Embryonic facial prominence (tissue), 1 donor: ENCODE results near the gene EIF2AK2.

Source experiments
- DNase-seq: peaks from one replicate; pipeline ENCODE4 v3.0.0-alpha.2; 2016; ENCODE audit errors: extremely low spot score

EIF2AK2 gene

GRCh38 chr2:37102588-37102987, 54.2 kb downstream of the EIF2AK2 start:
- DNase-seq = no peak

DNA sequence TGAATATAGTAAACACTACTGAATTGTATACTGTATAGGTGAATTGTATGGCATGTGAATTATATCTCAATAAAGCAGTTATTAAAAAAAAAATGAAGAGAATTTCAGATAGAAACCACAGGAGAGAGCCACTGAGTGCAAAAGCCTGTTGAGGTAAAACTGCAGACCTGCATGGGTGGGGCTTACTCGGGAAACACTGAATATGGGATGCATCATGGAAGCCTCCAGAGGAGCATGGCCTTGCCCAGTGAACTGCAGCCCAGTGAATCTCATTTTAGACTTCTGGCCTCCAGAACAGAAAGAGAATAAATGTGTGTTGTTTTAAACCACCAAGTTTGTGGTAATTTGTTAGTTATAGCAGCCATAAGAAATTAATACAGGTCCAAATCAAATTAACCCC, 56.7 kb downstream of the EIF2AK2 start:
- no peak for DNase-seq

DNA sequence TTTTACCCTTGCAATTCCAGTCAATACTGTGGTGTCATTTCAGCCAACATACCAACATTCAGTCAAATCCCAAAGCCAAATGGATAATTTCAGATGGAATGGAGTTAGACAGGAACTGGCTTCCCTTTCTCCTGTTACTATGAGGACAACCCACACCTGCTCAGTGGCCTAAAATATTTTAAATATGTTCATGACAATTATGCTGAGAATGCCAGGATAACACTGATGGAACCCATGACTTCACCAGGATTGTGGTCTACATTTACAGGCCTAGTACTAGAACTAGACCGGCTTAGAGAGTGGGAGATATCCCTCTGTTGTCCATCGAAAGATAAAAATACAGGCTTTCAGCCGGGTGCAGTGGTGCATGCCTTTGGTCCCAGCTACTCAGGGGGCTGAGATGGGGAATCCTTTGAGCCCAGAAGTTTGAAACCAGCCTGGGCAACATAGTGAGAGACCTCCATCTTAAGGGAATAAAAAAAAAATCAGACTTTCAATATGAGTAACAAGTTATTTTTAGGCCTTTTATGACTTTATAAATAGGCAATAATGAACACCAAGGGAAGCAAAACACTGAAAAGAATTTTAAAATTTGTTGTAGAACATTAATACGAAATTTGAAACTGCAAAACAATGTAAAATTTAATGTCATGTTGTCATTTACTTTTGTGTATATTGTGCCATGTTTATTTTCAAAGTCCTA, 58.2 kb downstream of the EIF2AK2 start:
- no peak for DNase-seq

- DNase-seq = no peak
These were observed 60.2 kb downstream of the EIF2AK2 start for GRCh38 chr2:37096568-37096967.

GRCh38 chr2:37091873-37092272, 64.9 kb downstream of the EIF2AK2 start:
- no peak for DNase-seq

GRCh38 chr2:37090019-37090477, 66.7 kb downstream of the EIF2AK2 start:
- no peak for DNase-seq

DNA sequence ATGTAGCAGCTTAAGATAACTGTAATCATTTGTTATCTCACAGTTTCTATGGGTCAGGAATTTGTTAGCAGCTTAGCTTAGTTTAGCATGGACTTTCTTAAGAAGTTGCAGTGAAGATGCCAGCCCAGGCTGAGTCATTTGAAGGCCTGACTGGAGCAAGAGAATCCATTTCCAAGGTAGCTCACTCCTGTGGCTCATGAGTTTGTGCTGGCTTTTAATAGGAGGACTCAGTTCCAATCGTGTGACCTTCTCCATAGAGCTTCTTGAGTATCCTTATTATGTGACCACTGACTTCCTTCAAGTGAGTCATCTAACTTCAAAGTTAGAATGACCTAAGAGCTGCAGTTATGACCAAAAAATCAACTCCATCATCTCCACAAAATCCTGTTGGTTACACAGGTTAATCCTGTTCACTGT, 71.0 kb downstream of the EIF2AK2 start:
- DNase-seq = no peak

GRCh38 chr2:37084797-37085196, 72.0 kb downstream of the EIF2AK2 start:
- DNase-seq = no peak

- DNase-seq = peak; percentile 96
These were observed 72.6 kb downstream of the EIF2AK2 start, which contains the start of the genes GPATCH11 and HEATR5B for GRCh38 chr2:37083873-37084794. GPATCH11 (plus strand) TSS chr2:37084518; CDS start chr2:37088382, 3,864 bp downstream. HEATR5B (minus strand) TSS chr2:37084372; CDS start chr2:37083414, 958 bp downstream.

GRCh38 chr2:37080689-37081088, 76.1 kb downstream of the EIF2AK2 start:
- DNase-seq = no peak

DNA sequence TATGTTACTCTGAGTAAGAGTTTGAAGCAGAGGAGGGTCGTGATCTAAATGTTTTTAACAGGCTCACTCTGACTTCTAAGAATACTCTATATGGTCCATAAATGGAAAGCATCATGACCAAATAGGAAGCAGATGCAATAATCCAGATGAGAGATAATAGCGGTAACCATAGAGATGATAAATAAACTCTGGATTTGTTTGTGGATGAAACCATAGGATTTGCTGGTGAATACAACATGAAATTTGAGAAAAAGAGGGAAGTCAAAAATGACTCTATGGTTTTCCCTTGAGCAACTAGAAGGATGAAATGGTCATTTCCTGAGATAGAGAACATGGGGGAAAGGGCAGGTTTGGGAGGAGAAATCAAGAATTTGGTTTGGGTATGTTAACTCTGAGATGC, 76.5 kb downstream of the EIF2AK2 start:
- DNase-seq = no peak

GRCh38 chr2:37070931-37071330, 85.8 kb downstream of the EIF2AK2 start:
- DNase-seq = no peak

- no peak for DNase-seq
These were observed 88.1 kb downstream of the EIF2AK2 start for GRCh38 chr2:37068686-37069085.

- no peak for DNase-seq
These were observed 95.0 kb downstream of the EIF2AK2 start for GRCh38 chr2:37061776-37062175.

DNA sequence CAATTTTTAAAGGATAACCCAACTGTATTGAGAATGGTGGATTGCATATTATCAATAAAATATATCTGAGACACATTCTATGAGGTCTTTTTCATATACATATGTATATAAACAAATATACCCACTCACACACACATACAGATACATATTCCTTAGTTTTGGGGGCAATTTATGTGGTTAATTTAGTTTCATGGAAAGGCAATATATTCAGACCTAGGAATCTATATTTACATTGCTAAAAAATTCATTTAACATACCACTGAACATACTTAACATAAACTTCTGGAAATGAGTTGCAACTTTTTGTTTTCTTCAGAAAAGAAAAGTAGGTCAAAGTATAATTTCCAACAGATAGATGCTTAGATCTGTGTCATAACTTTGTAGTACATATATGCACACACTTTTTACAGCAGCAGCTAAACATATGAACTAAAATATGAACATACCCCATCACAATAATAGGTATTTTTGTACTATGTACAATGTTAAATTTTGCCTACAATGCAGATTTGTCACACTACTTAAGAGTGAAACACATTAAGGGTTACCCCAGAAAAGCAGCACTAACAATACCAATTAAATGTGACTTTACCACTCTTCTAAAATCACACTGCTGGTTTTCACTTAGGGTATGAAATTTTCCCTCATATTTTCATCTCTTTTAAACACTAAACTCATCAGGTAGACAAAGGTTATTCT, 95.6 kb downstream of the EIF2AK2 start:
- DNase-seq = no peak

- DNase-seq = no peak
These were observed 96.3 kb downstream of the EIF2AK2 start for GRCh38 chr2:37060446-37060845.

DNA sequence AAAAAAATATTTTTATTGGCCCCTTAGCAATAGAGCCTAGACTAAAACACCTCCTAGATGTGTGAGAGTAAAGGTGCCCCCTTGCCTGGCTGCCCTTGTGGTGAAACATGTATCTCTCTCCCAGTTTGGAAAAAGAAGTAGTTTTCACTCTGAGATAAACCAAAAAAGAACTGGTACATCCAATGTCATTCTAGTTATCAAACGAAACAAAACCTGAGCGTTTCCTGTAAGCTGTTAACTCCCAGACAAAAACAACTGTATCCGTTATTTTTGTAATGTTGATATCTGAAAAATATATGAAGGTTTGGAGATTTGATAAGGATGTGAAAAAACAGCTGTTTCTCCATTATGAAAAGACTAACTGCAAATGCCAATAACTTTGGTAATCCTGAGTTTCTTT, 96.9 kb downstream of the EIF2AK2 start:
- no peak for DNase-seq

DNA sequence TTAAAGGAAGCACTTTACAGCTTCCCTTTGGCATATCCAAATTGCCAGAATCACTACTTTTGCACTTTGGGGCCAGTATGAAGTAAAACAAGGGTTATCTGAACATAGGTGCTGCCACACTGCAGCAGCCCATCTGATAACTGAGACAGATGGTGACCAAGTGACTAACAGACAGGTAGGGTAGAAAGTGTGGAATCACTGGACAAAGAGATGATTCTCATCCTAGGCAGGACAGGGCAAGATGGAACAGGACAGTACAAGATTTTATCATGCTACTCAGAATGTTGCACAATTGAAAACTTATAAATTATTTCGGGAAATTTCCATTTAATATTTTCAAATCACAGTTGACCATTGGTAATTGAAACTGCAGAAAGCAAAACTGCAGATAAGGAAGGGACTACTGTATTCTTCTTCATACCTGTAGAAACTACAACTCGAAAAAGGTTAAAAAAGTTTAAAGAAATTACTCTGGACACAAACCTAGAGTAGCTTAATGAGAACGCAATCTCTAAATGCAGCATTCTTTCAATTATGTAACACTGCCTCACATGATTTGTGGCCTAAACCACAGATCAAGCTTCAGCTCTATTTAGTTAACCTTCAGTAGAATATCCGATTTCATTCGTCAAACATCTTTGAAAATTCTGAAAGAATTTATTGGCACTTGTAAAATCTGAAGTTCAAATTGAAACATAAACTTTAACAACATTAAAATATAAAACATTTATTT, 104.0 kb downstream of the EIF2AK2 start:
- DNase-seq = no peak
